ENCODE measurements around the gene TFAP2E.

GRCh38 chr1:35574125-35574654 lies 1.1 kb downstream of the TFAP2E start:
- TF ChIP-seq EP300 (IDR thresholded peaks at IDR 0.05) (no peak), POLR2A (IDR thresholded peaks at IDR 0.05) (no peak), POLR2AphosphoS5 (IDR thresholded peaks at IDR 0.05) (no peak), CTCF (IDR thresholded peaks at IDR 0.05) (no peak)

All from sigmoid colon (tissue), 4 donors.